ENCODE measurements around the gene ATG9B. TPM values are rescaled to one million over a fixed set of nuclear protein-coding genes. Genes with fewer than 3 reads are reported as not detected.
A peak's percentile ranks its signal among the peaks of the same experiment; 100 is the strongest.

The ATG9B gene
- total RNA-seq, 1 experiment from 2014 or later: 2.1 TPM

DNA sequence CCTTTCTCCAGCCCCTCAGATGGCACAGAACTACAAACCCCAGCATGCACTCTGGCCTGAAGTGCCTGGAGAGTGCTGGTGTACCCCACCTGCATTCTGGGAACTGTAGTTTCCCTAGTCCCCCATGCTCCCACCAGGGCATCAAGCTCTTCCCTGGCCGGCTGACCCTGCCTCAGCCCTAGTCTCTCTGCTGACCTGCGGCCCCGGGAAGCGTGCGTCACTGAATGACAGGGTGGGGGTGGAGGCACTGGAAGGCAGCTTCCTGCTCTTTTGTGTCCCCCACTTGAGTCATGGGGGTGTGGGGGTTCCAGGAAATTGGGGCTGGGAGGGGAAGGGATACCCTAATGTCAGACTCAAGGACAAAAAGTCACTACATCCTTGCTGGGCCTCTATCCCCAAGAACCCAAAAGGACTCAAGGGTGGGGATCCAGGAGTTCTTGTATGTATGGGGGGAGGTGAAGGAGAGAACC, 31.4 kb downstream of the ATG9B start:
- H3K9ac ChIP-seq (ENCODE audit: low read length): no peak overlapping the region
- ChIA-PET POLR2A (no interaction called here), CTCF (interaction anchor here (3.9 kb wide), 1 partner anchor 16 kb away, joined by 21 read pairs; no protein-coding TSS in a partner anchor), RAD21 (ENCODE audit: low non-redundant PET in 1 of 2, low total read pairs in 2 of 2, uncharacterized antibody in 2 of 2, unreplicated experiment in 2 of 2) (no interaction called here)
- H3K27ac ChIP-seq (ENCODE audit: low read depth, low read length): no peak overlapping the region
- H3K9me2 ChIP-seq (ENCODE audit: insufficient read depth): no peaks in the 10 kb centered on the region
- H3K79me2 ChIP-seq (ENCODE audit: insufficient read depth, low read length): no peaks in the 10 kb centered on the region
- DNase-seq (ENCODE audit: low read depth, low spot score): no peak
- H3K4me3 ChIP-seq (replicated peaks in 1 of 2; ENCODE audit: low read depth in 1 of 2, low read length in 2 of 2): no peak overlapping the region
- no peaks in the 10 kb centered on the region for H3K36me3 ChIP-seq (ENCODE audit: control insufficient read depth in 1 of 2, insufficient read depth in 2 of 2, low read length in 2 of 2)
- ATAC-seq: peak; percentile 77
- H3K4me2 ChIP-seq (ENCODE audit: low read length): no peak overlapping the region
- TF ChIP-seq ZFX (IDR thresholded peaks at IDR 0.05) (no peak), POLR2AphosphoS5 (IDR thresholded peaks at IDR 0.05; ENCODE audit: low read depth, low read length) (no peak), SP1 (IDR thresholded peaks at IDR 0.05; ENCODE audit: low read depth) (no peak), EZH2 (IDR thresholded peaks at IDR 0.05) (no peak), TCF7L2 (IDR thresholded peaks at IDR 0.05; ENCODE audit: borderline replicate concordance, extremely low read depth, insufficient read depth, insufficient read length) (no peak), RAD21 (IDR thresholded peaks at IDR 0.05; ENCODE audit: low read depth) (no peak), FOSL1 (IDR thresholded peaks at IDR 0.05; ENCODE audit: low read depth) (no peak), POLR2A (IDR thresholded peaks at IDR 0.05; ENCODE audit: borderline replicate concordance, extremely low read depth, insufficient read depth, insufficient read length) (no peak), SRF (IDR thresholded peaks at IDR 0.05; ENCODE audit: low read depth) (no peak), ZNF274 (IDR thresholded peaks at IDR 0.05; ENCODE audit: low read depth, low read length) (no peak), CBX3 (IDR thresholded peaks at IDR 0.05; ENCODE audit: low read depth) (no peak)
- TF ChIP-seq, protein P1, sequence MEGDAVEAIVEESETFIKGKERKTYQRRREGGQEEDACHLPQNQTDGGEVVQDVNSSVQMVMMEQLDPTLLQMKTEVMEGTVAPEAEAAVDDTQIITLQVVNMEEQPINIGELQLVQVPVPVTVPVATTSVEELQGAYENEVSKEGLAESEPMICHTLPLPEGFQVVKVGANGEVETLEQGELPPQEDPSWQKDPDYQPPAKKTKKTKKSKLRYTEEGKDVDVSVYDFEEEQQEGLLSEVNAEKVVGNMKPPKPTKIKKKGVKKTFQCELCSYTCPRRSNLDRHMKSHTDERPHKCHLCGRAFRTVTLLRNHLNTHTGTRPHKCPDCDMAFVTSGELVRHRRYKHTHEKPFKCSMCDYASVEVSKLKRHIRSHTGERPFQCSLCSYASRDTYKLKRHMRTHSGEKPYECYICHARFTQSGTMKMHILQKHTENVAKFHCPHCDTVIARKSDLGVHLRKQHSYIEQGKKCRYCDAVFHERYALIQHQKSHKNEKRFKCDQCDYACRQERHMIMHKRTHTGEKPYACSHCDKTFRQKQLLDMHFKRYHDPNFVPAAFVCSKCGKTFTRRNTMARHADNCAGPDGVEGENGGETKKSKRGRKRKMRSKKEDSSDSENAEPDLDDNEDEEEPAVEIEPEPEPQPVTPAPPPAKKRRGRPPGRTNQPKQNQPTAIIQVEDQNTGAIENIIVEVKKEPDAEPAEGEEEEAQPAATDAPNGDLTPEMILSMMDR (IDR thresholded peaks at IDR 0.05 in 2 of 3, conservative IDR thresholded peaks at IDR 0.05 in 1 of 3; ENCODE audit: borderline replicate concordance in 1 of 3, insufficient read depth in 1 of 3, low read depth in 2 of 3, low read length in 2 of 3): no peak
- TF ChIP-seq, protein P2, sequence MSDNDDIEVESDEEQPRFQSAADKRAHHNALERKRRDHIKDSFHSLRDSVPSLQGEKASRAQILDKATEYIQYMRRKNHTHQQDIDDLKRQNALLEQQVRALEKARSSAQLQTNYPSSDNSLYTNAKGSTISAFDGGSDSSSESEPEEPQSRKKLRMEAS (IDR thresholded peaks at IDR 0.05): no peak
- TF ChIP-seq, protein P3, sequence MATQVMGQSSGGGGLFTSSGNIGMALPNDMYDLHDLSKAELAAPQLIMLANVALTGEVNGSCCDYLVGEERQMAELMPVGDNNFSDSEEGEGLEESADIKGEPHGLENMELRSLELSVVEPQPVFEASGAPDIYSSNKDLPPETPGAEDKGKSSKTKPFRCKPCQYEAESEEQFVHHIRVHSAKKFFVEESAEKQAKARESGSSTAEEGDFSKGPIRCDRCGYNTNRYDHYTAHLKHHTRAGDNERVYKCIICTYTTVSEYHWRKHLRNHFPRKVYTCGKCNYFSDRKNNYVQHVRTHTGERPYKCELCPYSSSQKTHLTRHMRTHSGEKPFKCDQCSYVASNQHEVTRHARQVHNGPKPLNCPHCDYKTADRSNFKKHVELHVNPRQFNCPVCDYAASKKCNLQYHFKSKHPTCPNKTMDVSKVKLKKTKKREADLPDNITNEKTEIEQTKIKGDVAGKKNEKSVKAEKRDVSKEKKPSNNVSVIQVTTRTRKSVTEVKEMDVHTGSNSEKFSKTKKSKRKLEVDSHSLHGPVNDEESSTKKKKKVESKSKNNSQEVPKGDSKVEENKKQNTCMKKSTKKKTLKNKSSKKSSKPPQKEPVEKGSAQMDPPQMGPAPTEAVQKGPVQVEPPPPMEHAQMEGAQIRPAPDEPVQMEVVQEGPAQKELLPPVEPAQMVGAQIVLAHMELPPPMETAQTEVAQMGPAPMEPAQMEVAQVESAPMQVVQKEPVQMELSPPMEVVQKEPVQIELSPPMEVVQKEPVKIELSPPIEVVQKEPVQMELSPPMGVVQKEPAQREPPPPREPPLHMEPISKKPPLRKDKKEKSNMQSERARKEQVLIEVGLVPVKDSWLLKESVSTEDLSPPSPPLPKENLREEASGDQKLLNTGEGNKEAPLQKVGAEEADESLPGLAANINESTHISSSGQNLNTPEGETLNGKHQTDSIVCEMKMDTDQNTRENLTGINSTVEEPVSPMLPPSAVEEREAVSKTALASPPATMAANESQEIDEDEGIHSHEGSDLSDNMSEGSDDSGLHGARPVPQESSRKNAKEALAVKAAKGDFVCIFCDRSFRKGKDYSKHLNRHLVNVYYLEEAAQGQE (IDR thresholded peaks at IDR 0.05; ENCODE audit: low read depth): no peak
- TF ChIP-seq, protein P4, sequence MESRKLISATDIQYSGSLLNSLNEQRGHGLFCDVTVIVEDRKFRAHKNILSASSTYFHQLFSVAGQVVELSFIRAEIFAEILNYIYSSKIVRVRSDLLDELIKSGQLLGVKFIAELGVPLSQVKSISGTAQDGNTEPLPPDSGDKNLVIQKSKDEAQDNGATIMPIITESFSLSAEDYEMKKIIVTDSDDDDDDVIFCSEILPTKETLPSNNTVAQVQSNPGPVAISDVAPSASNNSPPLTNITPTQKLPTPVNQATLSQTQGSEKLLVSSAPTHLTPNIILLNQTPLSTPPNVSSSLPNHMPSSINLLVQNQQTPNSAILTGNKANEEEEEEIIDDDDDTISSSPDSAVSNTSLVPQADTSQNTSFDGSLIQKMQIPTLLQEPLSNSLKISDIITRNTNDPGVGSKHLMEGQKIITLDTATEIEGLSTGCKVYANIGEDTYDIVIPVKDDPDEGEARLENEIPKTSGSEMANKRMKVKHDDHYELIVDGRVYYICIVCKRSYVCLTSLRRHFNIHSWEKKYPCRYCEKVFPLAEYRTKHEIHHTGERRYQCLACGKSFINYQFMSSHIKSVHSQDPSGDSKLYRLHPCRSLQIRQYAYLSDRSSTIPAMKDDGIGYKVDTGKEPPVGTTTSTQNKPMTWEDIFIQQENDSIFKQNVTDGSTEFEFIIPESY (IDR thresholded peaks at IDR 0.05; ENCODE audit: extremely low read depth, insufficient replicate concordance, low read length): no peak
- TF ChIP-seq, protein P5, sequence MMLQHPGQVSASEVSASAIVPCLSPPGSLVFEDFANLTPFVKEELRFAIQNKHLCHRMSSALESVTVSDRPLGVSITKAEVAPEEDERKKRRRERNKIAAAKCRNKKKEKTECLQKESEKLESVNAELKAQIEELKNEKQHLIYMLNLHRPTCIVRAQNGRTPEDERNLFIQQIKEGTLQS (IDR thresholded peaks at IDR 0.05): no peak
- no peaks in the 10 kb centered on the region for H3K27me3 ChIP-seq (ENCODE audit: insufficient read depth, low read length)
- peaks cover 8 to 31% of the 10 kb centered on the region in 2 experiments; a peak in 2 of 4 replicates for H3K9me3 ChIP-seq (ENCODE audit: control insufficient read depth in 1 of 2, insufficient read depth in 1 of 2, low read depth in 1 of 2, low read length in 2 of 2)
- intact Hi-C loops (cut with micrococcal nuclease): no loop called here
- no peak overlapping the region for H2AFZ ChIP-seq (ENCODE audit: low read depth, low read length, poor library complexity, severe bottlenecking)
- H4K20me1 ChIP-seq (ENCODE audit: insufficient read depth): no peaks in the 10 kb centered on the region
- peaks cover 0 to 25% of the 10 kb centered on the region in 2 experiments; a peak in 2 of 4 replicates for H3K4me1 ChIP-seq (ENCODE audit: control insufficient read depth in 1 of 2, insufficient read depth in 2 of 2, low read length in 2 of 2)
- no TSS peak for BruUV-seq (replicated peaks)
